OCI-LY1 (cell line): ENCODE results near the gene KIRREL3.

Experiments used
- H2AFZ ChIP-seq: fragments of 200-600 bp; sonication (generic), shearing (Covaris generic); 2 replicates; pipeline ENCODE4 v1.6.0; 2014; ENCODE audit warnings: antibody characterized with exemption, mild to moderate bottlenecking, low read length
- H3F3A ChIP-seq: fragments of 200-600 bp; sonication (generic), shearing (Covaris generic); 2 replicates; pipeline ENCODE4 v1.6.0; 2014; ENCODE audit warnings: mild to moderate bottlenecking, antibody characterized with exemption, low read length, moderate library complexity; ENCODE audit not compliant: insufficient read depth
- H3K27ac ChIP-seq: fragments of 200-600 bp; sonication (generic); 2 replicates; pipeline ENCODE4 v1.5.1; 2014; ENCODE audit warnings: low read length, mixed run types, mild to moderate bottlenecking, low read depth; ENCODE audit not compliant: poor library complexity, severe bottlenecking
- H3K27me3 ChIP-seq: fragments of 200-600 bp; sonication (generic); 2 replicates; pipeline ENCODE4 v1.6.0; 2014; ENCODE audit warnings: antibody characterized with exemption, mild to moderate bottlenecking, low read length, moderate library complexity; ENCODE audit not compliant: insufficient read depth
- H3K36me3 ChIP-seq: fragments of 200-600 bp; sonication (generic); 2 replicates; pipeline ENCODE4 v1.6.1; 2014; ENCODE audit warnings: mild to moderate bottlenecking, antibody characterized with exemption, low read length, moderate library complexity, mixed read lengths; ENCODE audit not compliant: insufficient read depth
- H3K4me1 ChIP-seq: fragments of 200-600 bp; sonication (generic); 2 replicates; pipeline ENCODE4 v1.5.1; 2014; ENCODE audit warnings: mild to moderate bottlenecking, low read length, moderate library complexity; ENCODE audit not compliant: insufficient read depth, severe bottlenecking
- H3K4me2 ChIP-seq: fragments of 200-600 bp; sonication (generic), shearing (Covaris generic); 2 replicates; pipeline ENCODE4 v1.6.1; 2014; ENCODE audit warnings: low read length
- H3K4me3 ChIP-seq: fragments of 200-600 bp; sonication (generic); 2 replicates; pipeline ENCODE4 v1.5.1; 2014; ENCODE audit warnings: low read length, low read depth, mild to moderate bottlenecking, mixed read lengths; ENCODE audit not compliant: poor library complexity, severe bottlenecking
- H3K79me2 ChIP-seq: fragments of 200-600 bp; shearing (Covaris generic); 2 replicates; pipeline ENCODE4 v1.6.1; 2016; ENCODE audit warnings: mixed run types, low read length, mixed read lengths; ENCODE audit not compliant: insufficient read depth
- H3K9ac ChIP-seq: fragments of 200-600 bp; sonication (generic), shearing (Covaris generic); 2 replicates; pipeline ENCODE4 v1.6.1; 2014; ENCODE audit warnings: mild to moderate bottlenecking, low read length, mixed read lengths
- H3K9me2 ChIP-seq: fragments of 200-600 bp; sonication (generic), shearing (Covaris generic); 2 replicates; pipeline ENCODE4 v1.6.1; 2014; ENCODE audit warnings: low read depth, mild to moderate bottlenecking, low read length, mixed read lengths
- H3K9me3 ChIP-seq: fragments of 200-600 bp; shearing (Covaris generic); 2 replicates; pipeline ENCODE4 v1.6.1; 2014; ENCODE audit warnings: low read length, mixed read lengths
- H4K20me1 ChIP-seq: fragments of 200-600 bp; sonication (generic), shearing (Covaris generic); 2 replicates; pipeline ENCODE4 v1.6.0; 2016; ENCODE audit warnings: mild to moderate bottlenecking, low read length; ENCODE audit not compliant: insufficient read depth
- CTCF ChIP-seq: fragments of 200-600 bp; sonication (generic), shearing (Covaris generic); IDR thresholded peaks from 2 replicates; pipeline ENCODE4 v1.5.1; 2017; ENCODE audit warnings: mild to moderate bottlenecking, antibody characterized with exemption, low read length, moderate library complexity, mixed read lengths
- EZH2 ChIP-seq: fragments of 200-600 bp; sonication (generic), shearing (Covaris generic); IDR thresholded peaks from 2 replicates; pipeline ENCODE4 v1.8.0; 2017; ENCODE audit warnings: borderline replicate concordance, mixed run types, mild to moderate bottlenecking, antibody characterized with exemption, low read length, moderate library complexity, mixed read lengths

KIRREL3 gene

GRCh38 chr11:126878913-126879482, 121.6 kb downstream of the KIRREL3 start:
- no peaks in the 10 kb centered on the region for H3F3A ChIP-seq
- no peak overlapping the region for H3K4me2 ChIP-seq
- H3K79me2 ChIP-seq: no peaks in the 10 kb centered on the region
- H3K9me3 ChIP-seq: no peaks in the 10 kb centered on the region
- no peak overlapping the region for H3K27ac ChIP-seq
- H3K36me3 ChIP-seq: no peaks in the 10 kb centered on the region
- H3K4me3 ChIP-seq: no peak overlapping the region
- H3K27me3 ChIP-seq: no peaks in the 10 kb centered on the region
- no peaks in the 10 kb centered on the region for H3K4me1 ChIP-seq
- H4K20me1 ChIP-seq: no peaks in the 10 kb centered on the region
- no peak overlapping the region for H3K9ac ChIP-seq
- H3K9me2 ChIP-seq: no peaks in the 10 kb centered on the region
- no peak overlapping the region for H2AFZ ChIP-seq
- no peak for TF ChIP-seq CTCF
- TF ChIP-seq EZH2: no peak

GRCh38 chr11:126874831-126875230, 125.7 kb downstream of the KIRREL3 start:
- Histone ChIP-seq H3K9me3 (no peaks in the 10 kb centered on the region), H3K27me3 (no peaks in the 10 kb centered on the region), H3K4me2 (no peak overlapping the region), H3K27ac (no peak overlapping the region), H3F3A (no peaks in the 10 kb centered on the region), H3K9me2 (no peaks in the 10 kb centered on the region), H3K9ac (no peak overlapping the region), H3K4me1 (no peaks in the 10 kb centered on the region), H3K4me3 (no peak overlapping the region), H3K79me2 (no peaks in the 10 kb centered on the region), H4K20me1 (no peaks in the 10 kb centered on the region), H2AFZ (no peak overlapping the region), H3K36me3 (no peaks in the 10 kb centered on the region)
- TF ChIP-seq EZH2: no peak
- peak; percentile 30; the same call in 1 of the 2 replicates for TF ChIP-seq CTCF

GRCh38 chr11:126874276-126874675, 126.3 kb downstream of the KIRREL3 start:
- no peak overlapping the region for H3K27ac ChIP-seq
- no peaks in the 10 kb centered on the region for H3F3A ChIP-seq
- H3K4me3 ChIP-seq: no peak overlapping the region
- H2AFZ ChIP-seq: no peak overlapping the region
- H3K4me1 ChIP-seq: no peaks in the 10 kb centered on the region
- no peaks in the 10 kb centered on the region for H3K36me3 ChIP-seq
- H3K4me2 ChIP-seq: no peak overlapping the region
- no peaks in the 10 kb centered on the region for H4K20me1 ChIP-seq
- no peaks in the 10 kb centered on the region for H3K79me2 ChIP-seq
- H3K9me2 ChIP-seq: no peaks in the 10 kb centered on the region
- no peaks in the 10 kb centered on the region for H3K9me3 ChIP-seq
- no peak overlapping the region for H3K9ac ChIP-seq
- no peaks in the 10 kb centered on the region for H3K27me3 ChIP-seq
- TF ChIP-seq CTCF (no peak), EZH2 (no peak)
